A549 (cell line): ENCODE measurements around the gene EMILIN1. TPM values are rescaled to one million over a fixed set of nuclear protein-coding genes. Genes with fewer than 3 reads are reported as not detected.

Source experiments
- ATAC-seq, 2 experiments: fragments of 200-7000 bp in 1 of 2; fragments of >200 bp in 1 of 2; cut with Nextera tagmentation in 1 of 2; cut with Tn5 transposase in 1 of 2; 3 replicates each; pipeline versions ENCODE4 v1.8.0 to v1.9.1; 2018 to 2020; ENCODE audit warnings: mild to moderate bottlenecking in 1 of 2, moderate library complexity in 1 of 2
- CTCF ChIA-PET: fragments of 300-600 bp; sonication (Branson Sonifier 250); formaldehyde crosslinking; extraction: SDS; loops from one replicate; lab custom pipeline; 2021; ENCODE audit warnings: antibody characterized with exemption, inconsistent platforms; lab: Yijun Ruan, JAX
- POLR2A ChIA-PET: fragments of 350-600 bp; formaldehyde crosslinking; extraction: SDS; loops from one replicate; lab custom pipeline; 2021; ENCODE audit warnings: antibody characterized with exemption, inconsistent platforms; lab: Yijun Ruan, JAX
- DNase-seq, 2 experiments: peaks; one replicate each; pipeline versions ENCODE4 v3.0.0 to v3.0.0-alpha.2; 2011 to 2016; ENCODE audit warnings: low read depth in 1 of 2, low spot score in 1 of 2
- FAIRE-seq: peaks from 2 replicates; lab custom pipeline; 2011; peaks lifted over from hg19 to GRCh38; lab: Jason Lieb, UNC
- H3K27ac ChIP-seq, 2 experiments: fragments of >200 bp; sonication (Bioruptor Twin); formaldehyde crosslinking; 3 replicates each; pipeline ENCODE4 v1.5.1; 2016 to 2017
- H3K4me1 ChIP-seq: fragments of >200 bp; sonication (Bioruptor Twin); formaldehyde crosslinking; 3 replicates; pipeline ENCODE4 v1.6.1; 2016
- H3K4me2 ChIP-seq: fragments of >200 bp; sonication (Bioruptor Twin); formaldehyde crosslinking; 3 replicates; pipeline ENCODE4 v1.6.1; 2016
- H3K4me3 ChIP-seq: fragments of >200 bp; sonication (Bioruptor Twin); formaldehyde crosslinking; 3 replicates; pipeline ENCODE4 v1.5.1; 2016
- H3K9me3 ChIP-seq: fragments of >200 bp; sonication (Bioruptor Twin); formaldehyde crosslinking; 3 replicates; pipeline ENCODE4 v1.6.1; 2016
- CHD4 ChIP-seq: fragments of 200-600 bp; sonication (generic); IDR thresholded peaks from 2 replicates; pipeline ENCODE4 v1.6.1; 2016; ENCODE audit warnings: antibody characterized with exemption, mild to moderate bottlenecking, borderline replicate concordance
- EHF ChIP-seq: fragments of 250-450 bp; sonication (Bioruptor Pico); IDR thresholded peaks from 2 replicates; pipeline ENCODE4 v1.5.0; 2020; ENCODE audit warnings: mild to moderate bottlenecking
- FOSB ChIP-seq: fragments of 250-450 bp; sonication (Bioruptor Pico); IDR thresholded peaks from 2 replicates; pipeline ENCODE4 v1.5.0; 2020; ENCODE audit warnings: mild to moderate bottlenecking, moderate library complexity
- FOXS1 ChIP-seq: fragments of 250-450 bp; sonication (Bioruptor Pico); IDR thresholded peaks from 2 replicates; pipeline ENCODE4 v1.5.0; 2020; ENCODE audit warnings: mild to moderate bottlenecking, moderate library complexity
- HOXA7 ChIP-seq: fragments of 250-450 bp; sonication (Bioruptor Pico); IDR thresholded peaks from 2 replicates; pipeline ENCODE4 v1.5.0; 2020; ENCODE audit warnings: mild to moderate bottlenecking, moderate library complexity
- HOXB5 ChIP-seq: fragments of 250-450 bp; sonication (Bioruptor Pico); IDR thresholded peaks from 2 replicates; pipeline ENCODE4 v1.5.0; 2020; ENCODE audit warnings: mild to moderate bottlenecking, moderate library complexity
- JUN ChIP-seq, 2 experiments: fragments of >200 bp; sonication (Bioruptor Twin); formaldehyde crosslinking; IDR thresholded peaks; 2 replicates in 1 of 2; 3 replicates in 1 of 2; pipeline ENCODE4 v1.6.1; 2016 to 2017
- KDM5A ChIP-seq: fragments of 200-600 bp; sonication (generic); IDR thresholded peaks from 2 replicates; pipeline ENCODE4 v1.6.1; 2016; ENCODE audit warnings: antibody characterized with exemption, mild to moderate bottlenecking
- MAFK ChIP-seq: fragments of 450-650 bp; IDR thresholded peaks from 2 replicates; pipeline ENCODE4 v1.6.1; 2014; ENCODE audit not compliant: partially characterized antibody
- NR3C1 ChIP-seq: fragments of >200 bp; sonication (Bioruptor Twin); formaldehyde crosslinking; IDR thresholded peaks from 3 replicates; pipeline ENCODE4 v1.6.1; 2017
- POLR2A ChIP-seq: IDR thresholded peaks from 2 replicates; pipeline ENCODE4 v1.6.1; 2012; ENCODE audit warnings: mild to moderate bottlenecking, low read length
- RCOR1 ChIP-seq: fragments of 150-350 bp; IDR thresholded peaks from 2 replicates; pipeline ENCODE4 v1.6.1; 2014; ENCODE audit warnings: antibody characterized with exemption, low read length, low read depth
- RNF2 ChIP-seq: fragments of 200-600 bp; sonication (generic); IDR thresholded peaks from 2 replicates; pipeline ENCODE4 v1.6.1; 2016; ENCODE audit warnings: low read depth, mild to moderate bottlenecking, antibody characterized with exemption, moderate library complexity, borderline replicate concordance
- TP53 ChIP-seq: fragments of 250-450 bp; sonication (Bioruptor Pico); IDR thresholded peaks from 2 replicates; pipeline ENCODE4 v1.5.0; 2021; ENCODE audit warnings: mild to moderate bottlenecking, moderate library complexity
- ZC3H11A ChIP-seq: fragments of 450-650 bp; IDR thresholded peaks from 2 replicates; pipeline ENCODE4 v1.6.1; 2014; ENCODE audit warnings: antibody characterized with exemption, mild to moderate bottlenecking
- ZFP36 ChIP-seq: fragments of 450-650 bp; IDR thresholded peaks from 2 replicates; pipeline ENCODE4 v1.6.1; 2014; ENCODE audit warnings: borderline replicate concordance; ENCODE audit not compliant: partially characterized antibody
- ZNF302 ChIP-seq: fragments of 250-450 bp; sonication (Bioruptor Pico); IDR thresholded peaks from 2 replicates; pipeline ENCODE4 v1.9.0; 2021; ENCODE audit warnings: inconsistent platforms, mild to moderate bottlenecking, moderate library complexity
- WGBS: methylation state at CpG from one replicate; pipeline ENCODE4 v1.1.6; 2017; ENCODE audit errors: missing lambda C conversion rate; 5-methylcytosine and 5-hydroxymethylcytosine counted together
- polyA plus RNA-seq, 4 experiments: library from polyadenylated mRNA; depleted of rRNA in 3 of 4; stranded (reverse); fragments of >200 nt; fragmentation: RNase III in 1 of 4; extraction: RNeasy Plus Mini Kit Qiagen cat#74134 plus additional on column Dnase treatment in 1 of 4; gene quantifications; 2 replicates in 3 of 4; 3 replicates in 1 of 4; pipeline ENCODE4 v1.2.3, GENCODE V29; 2011 to 2017
- TF ChIP-seq, protein P1 (sequence below): fragments of 150-350 bp; IDR thresholded peaks from 2 replicates; pipeline ENCODE4 v1.6.1; 2014; ENCODE audit warnings: low read depth, mild to moderate bottlenecking, low read length
- TF ChIP-seq, protein P2 (sequence below): IDR thresholded peaks from 2 replicates; pipeline ENCODE4 v1.6.1; 2012

Gene EMILIN1
- polyA plus RNA-seq, 2 of the 4 experiments (the other 2 are of a cell fraction), result 0.13 to 0.49 TPM

DNA sequence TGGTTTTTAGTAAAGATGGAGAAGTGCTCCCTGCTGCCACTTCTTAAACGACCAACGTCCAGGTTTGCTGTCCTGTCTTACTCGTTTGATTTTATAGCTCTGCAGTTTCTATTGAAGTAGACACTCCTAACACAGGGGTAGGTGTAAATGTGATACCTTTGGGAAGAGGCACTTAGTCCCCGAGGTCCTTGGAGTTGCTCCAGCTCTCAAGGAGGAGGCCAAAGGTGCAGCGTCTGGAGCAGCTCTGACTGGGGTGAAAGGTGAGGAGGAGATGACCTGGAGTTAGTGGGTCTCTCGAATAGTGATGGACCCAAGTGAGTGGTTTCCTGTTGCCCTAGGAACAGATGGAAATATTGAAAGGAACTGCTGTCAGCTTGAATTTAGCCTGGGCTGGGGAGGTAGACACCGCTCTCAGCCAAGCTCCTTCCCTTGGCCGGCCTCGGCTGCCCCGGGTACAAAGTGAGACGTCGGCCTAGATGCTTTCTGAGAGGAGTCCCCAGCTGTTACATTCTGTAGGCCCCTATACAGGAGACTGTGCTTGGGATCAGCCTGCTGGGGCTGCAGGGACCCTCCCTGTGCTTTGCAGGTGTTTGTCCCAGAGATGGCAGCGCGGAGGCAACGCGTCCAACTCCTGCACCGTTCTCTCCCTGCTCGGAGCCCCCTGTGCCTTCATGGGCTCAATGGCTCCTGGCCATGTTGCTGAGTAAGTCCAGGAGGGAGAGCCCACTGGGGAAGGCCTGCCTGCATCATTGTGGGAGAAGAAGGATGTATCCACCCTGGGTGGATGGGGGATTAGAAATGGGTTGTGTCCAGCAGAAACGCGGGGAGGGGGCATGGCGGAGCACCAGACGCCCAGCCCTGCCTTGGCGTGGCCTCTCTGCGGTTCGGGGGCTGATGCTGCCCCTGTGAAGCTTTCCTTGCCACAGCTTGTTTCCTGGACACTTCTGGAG, 13.6 kb downstream of the EMILIN1 start:
- POLR2A ChIA-PET, result no interaction called here
- H3K4me2 ChIP-seq, result no peak overlapping the region
- no peak for ATAC-seq
- TF ChIP-seq NR3C1, result no peak
- TF ChIP-seq HOXB5 (CRISPR knock-in tag), result no peak
- no peak for TF ChIP-seq FOXS1 (CRISPR knock-in tag)
- no peak for TF ChIP-seq TP53
- no peak for TF ChIP-seq RNF2
- no peak for TF ChIP-seq FOSB (CRISPR knock-in tag)
- TF ChIP-seq, protein P1, sequence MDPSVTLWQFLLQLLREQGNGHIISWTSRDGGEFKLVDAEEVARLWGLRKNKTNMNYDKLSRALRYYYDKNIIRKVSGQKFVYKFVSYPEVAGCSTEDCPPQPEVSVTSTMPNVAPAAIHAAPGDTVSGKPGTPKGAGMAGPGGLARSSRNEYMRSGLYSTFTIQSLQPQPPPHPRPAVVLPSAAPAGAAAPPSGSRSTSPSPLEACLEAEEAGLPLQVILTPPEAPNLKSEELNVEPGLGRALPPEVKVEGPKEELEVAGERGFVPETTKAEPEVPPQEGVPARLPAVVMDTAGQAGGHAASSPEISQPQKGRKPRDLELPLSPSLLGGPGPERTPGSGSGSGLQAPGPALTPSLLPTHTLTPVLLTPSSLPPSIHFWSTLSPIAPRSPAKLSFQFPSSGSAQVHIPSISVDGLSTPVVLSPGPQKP, result no peak
- TF ChIP-seq POLR2A, result no peak
- H3K4me3 ChIP-seq, result no peak overlapping the region
- H3K4me1 ChIP-seq, result peaks cover 25% of the 10 kb centered on the region
- no peak for DNase-seq
- CTCF ChIA-PET, result interaction anchor here (0.6 to 15.3 kb wide), 9 partner anchors 6 to 211 kb away, joined by 3 to 197 read pairs (median 4); partner anchors contain the start of gene TRIM54
- H3K9me3 ChIP-seq, result no peaks in the 10 kb centered on the region
- 80% methylated on average over 25 of the region's 25 CpGs for WGBS
- FAIRE-seq, result no peak
- H3K27ac ChIP-seq, result no peak overlapping the region

DNA sequence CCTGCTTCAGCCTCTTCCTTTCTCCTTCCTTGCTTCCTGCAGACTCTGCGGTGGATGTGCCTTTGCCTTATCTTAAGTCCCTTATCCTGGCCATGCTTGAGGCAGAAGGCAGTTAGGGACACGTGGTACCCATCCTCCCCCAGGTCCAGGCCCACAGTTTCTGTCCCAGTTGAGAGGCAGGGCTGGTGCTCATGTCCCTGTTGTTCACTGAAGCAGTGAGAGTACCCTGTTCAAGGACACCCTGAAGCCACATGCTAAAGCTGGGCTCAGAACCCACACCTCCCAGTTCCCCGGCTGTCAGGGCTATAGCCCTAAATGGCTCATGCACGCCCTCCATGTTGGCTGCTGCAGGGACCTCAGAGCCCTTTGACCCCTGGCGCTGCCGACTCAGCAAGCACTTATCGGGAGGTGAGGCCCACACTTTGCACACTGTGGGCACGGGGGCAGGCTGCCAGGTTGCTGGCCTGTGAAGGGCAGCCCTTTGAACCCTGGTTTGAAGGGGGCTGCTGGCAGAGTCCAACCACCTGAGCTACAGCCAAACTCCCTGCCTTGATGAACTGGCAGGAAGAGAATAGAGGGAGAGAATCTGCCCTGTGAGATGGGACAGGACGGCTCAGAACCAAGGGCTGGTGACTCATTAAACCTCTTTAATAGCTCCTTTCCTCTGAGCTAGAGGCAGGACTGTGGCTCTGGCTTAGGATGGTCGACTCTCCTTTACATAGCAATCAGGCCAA, 14.4 kb downstream of the EMILIN1 start:
- no peak for ATAC-seq
- WGBS, result 74% methylated on average over 10 of the region's 10 CpGs
- no peak for TF ChIP-seq FOXS1 (CRISPR knock-in tag)
- no peak for TF ChIP-seq FOSB (CRISPR knock-in tag)
- peak; percentile 43 for TF ChIP-seq MAFK
- H3K4me2 ChIP-seq, result no peak overlapping the region
- H3K9me3 ChIP-seq, result no peaks in the 10 kb centered on the region
- H3K27ac ChIP-seq, result no peak overlapping the region
- no peak for DNase-seq
- peaks cover 20% of the 10 kb centered on the region for H3K4me1 ChIP-seq
- CTCF ChIA-PET, result interaction anchor here (0.6 to 15.3 kb wide), 13 partner anchors 6 to 209 kb away, joined by 3 to 197 read pairs (median 6); partner anchors contain the start of genes EMILIN1, KHK and TRIM54
- H3K4me3 ChIP-seq, result no peak overlapping the region
- POLR2A ChIA-PET, result no interaction called here
- FAIRE-seq, result no peak

DNA sequence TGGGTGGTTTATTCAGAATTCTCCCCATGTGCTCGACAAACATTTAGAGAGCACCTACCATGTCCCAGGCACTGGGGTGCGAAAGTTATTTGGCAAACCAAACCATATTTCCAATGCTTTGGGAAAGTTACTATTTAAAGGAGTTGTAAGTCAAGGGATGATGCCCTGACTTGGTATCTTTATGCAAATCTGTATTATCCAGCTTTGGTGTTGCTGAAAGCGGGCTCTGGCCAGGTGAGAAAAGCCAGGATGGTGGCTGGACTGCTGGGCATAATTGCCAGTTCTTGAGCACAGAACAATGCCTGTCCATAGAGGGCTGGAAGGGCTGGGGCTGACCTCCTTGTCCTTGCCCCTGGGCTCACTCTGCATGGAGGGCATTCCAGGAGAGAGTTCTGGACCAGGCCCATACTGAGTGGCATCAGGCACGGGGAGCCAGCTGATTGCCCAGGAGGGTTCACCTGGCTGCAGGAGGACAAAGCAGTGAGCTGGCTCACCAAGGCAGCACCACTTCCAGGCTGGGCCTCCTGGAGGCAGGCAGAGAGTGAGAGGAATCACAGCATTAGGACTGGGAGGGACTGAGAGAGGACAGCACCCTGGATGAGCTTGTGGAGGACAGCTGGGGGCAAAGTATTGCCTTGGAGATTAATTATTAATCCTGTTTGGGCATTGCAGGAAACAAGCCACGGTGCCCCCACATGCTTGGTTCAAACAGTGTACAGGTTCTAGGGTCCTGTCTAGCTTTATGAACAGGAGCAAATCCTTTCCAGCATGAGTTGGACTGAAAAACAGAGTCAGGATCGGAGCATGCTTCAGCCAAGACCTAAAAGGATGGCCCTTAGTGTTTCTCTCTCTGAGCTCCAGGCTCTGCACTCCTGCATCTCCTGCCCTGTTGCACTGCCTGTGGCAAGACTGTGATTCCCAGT, 15.3 kb downstream of the EMILIN1 start:
- FAIRE-seq, result no peak
- CTCF ChIA-PET, result interaction anchor here (0.8 to 12.0 kb wide), 13 partner anchors 8 to 208 kb away, joined by 3 to 197 read pairs (median 4); partner anchors contain the start of genes EMILIN1, KHK, PRR30 and TRIM54

More for the DNA sequence above, 15.3 kb downstream of the EMILIN1 start:
- peaks cover 20% of the 10 kb centered on the region for H3K4me1 ChIP-seq
- H3K4me2 ChIP-seq, result peak overlapping the region; percentile 20
- H3K27ac ChIP-seq, result peak overlapping the region in 1 of 2 experiments; percentile 8; a peak in 2 of 6 replicates
- H3K9me3 ChIP-seq, result no peaks in the 10 kb centered on the region
- 67% methylated on average over 6 of the region's 6 CpGs for WGBS
- ATAC-seq (peak; percentile 19 to 31; a peak in 3 of 6 replicates), DNase-seq (no peak)
- POLR2A ChIA-PET, result no interaction called here
- no peak for TF ChIP-seq HOXA7 (CRISPR knock-in tag)
- TF ChIP-seq KDM5A, result no peak
- TF ChIP-seq RCOR1, result no peak
- no peak for TF ChIP-seq ZC3H11A
- TF ChIP-seq, protein P2, sequence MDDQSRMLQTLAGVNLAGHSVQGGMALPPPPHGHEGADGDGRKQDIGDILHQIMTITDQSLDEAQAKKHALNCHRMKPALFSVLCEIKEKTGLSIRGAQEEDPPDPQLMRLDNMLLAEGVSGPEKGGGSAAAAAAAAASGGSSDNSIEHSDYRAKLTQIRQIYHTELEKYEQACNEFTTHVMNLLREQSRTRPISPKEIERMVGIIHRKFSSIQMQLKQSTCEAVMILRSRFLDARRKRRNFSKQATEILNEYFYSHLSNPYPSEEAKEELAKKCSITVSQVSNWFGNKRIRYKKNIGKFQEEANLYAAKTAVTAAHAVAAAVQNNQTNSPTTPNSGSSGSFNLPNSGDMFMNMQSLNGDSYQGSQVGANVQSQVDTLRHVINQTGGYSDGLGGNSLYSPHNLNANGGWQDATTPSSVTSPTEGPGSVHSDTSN, result no peak
- TF ChIP-seq EHF (CRISPR knock-in tag), result no peak
- no peak for TF ChIP-seq JUN (IDR thresholded peaks at IDR 0.05)
- TF ChIP-seq ZFP36, result no peak
- no peak for TF ChIP-seq CHD4
- TF ChIP-seq ZNF302 (CRISPR knock-in tag), result no peak
- no peak overlapping the region for H3K4me3 ChIP-seq
